ENCODE results near the gene RAMACL.
"Not testable (repeated sequence)": the region's sequence is repeated elsewhere in the genome, so short reads cannot be mapped to it uniquely, and the experiment has no call there.

The RAMACL gene

GRCh38 chr6:166552600-166552999, 33.9 kb downstream of the RAMACL start:
- DNase-seq, result no peak

GRCh38 chr6:166551754-166552495, 34.6 kb downstream of the RAMACL start:
- DNase-seq, result no peak

GRCh38 chr6:166546653-166547052, 39.8 kb downstream of the RAMACL start:
- DNase-seq, result no peak

- DNase-seq, result no peak
Observed at GRCh38 chr6:166545156-166546034, 41.1 kb downstream of the RAMACL start.

- no peak for DNase-seq
Observed at GRCh38 chr6:166544296-166544605, 42.2 kb downstream of the RAMACL start.

GRCh38 chr6:166543603-166544295, 42.7 kb downstream of the RAMACL start:
- no peak for DNase-seq

GRCh38 chr6:166542580-166542912, 43.9 kb downstream of the RAMACL start:
- no peak for DNase-seq

- peak in 2 of 5 experiments; percentile 24 to 47 for DNase-seq
Observed at GRCh38 chr6:166541876-166542579, 44.5 kb downstream of the RAMACL start.

GRCh38 chr6:166541366-166541765, 45.1 kb downstream of the RAMACL start:
- DNase-seq, result peak in 1 of 5 experiments; percentile 16

GRCh38 chr6:166540631-166541331, 45.7 kb downstream of the RAMACL start:
- peak in 4 of 5 experiments; percentile 23 to 84 (median 52) for DNase-seq

- no peak for DNase-seq
Observed at GRCh38 chr6:166539543-166539942, 46.9 kb downstream of the RAMACL start.

- DNase-seq, result not testable (repeated sequence)
Observed at GRCh38 chr6:166539011-166539385, 47.5 kb downstream of the RAMACL start.

- DNase-seq, result no peak
Observed at GRCh38 chr6:166538297-166539010, 48.0 kb downstream of the RAMACL start.

- DNase-seq, result no peak
Observed at GRCh38 chr6:166534658-166535406, 51.6 kb downstream of the RAMACL start.

GRCh38 chr6:166533205-166533824, 53.2 kb downstream of the RAMACL start:
- no peak for DNase-seq

All from T-helper 2 cell (primary cell).